HG03575 (cell line): ENCODE results near the gene CCR5.
"Not testable (repeated sequence)": the region's sequence is repeated elsewhere in the genome, so short reads cannot be mapped to it uniquely, and the experiment has no call there.

Experiments used
- ATAC-seq: cut with Tn5 transposase; IDR thresholded peaks from one replicate; pipeline ENCODE4 v1.9.1; 2021; ENCODE audit not compliant: unreplicated experiment, insufficient number of reproducible peaks, low FRiP score; ENCODE audit errors: extremely low read depth

The CCR5 gene

DNA sequence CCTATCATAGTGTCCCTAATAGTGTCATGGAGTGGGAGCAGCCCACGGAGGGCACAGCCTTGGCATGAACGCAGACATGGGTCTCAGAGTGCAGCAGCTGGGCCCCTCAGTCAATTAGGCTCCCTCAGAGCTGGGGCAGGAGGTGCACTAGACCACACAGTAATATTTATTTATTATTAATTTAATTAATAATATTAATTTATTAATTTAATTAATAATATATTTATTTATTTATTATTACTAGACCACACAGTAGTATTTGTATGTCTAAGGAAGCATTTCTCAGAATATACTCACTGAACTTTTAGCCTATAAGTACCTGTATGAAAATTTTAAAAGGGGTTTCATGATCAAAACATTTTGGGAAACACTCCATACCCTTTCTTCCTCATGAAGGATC lies 30.8 kb downstream of the CCR5 start:
- ATAC-seq = no peak

DNA sequence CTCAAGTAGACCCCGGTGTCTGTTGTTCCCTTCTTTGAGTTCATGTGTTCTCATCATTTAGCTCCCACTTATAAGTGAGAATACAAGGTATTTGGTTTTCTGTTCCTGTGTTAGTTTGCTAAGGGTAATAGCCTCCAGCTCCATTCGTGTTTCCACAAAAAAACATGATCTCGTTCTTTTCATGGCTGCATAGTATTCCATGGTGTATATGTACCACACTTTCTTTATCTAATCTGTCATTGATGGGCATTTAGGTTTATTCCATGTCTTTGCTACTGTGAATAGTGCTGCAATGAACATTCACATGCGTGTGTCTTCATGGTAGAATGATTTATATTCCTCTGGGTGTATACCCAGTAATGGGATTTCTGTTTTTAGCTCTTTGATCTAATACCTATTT lies 32.2 kb downstream of the CCR5 start:
- not testable (repeated sequence) for ATAC-seq

DNA sequence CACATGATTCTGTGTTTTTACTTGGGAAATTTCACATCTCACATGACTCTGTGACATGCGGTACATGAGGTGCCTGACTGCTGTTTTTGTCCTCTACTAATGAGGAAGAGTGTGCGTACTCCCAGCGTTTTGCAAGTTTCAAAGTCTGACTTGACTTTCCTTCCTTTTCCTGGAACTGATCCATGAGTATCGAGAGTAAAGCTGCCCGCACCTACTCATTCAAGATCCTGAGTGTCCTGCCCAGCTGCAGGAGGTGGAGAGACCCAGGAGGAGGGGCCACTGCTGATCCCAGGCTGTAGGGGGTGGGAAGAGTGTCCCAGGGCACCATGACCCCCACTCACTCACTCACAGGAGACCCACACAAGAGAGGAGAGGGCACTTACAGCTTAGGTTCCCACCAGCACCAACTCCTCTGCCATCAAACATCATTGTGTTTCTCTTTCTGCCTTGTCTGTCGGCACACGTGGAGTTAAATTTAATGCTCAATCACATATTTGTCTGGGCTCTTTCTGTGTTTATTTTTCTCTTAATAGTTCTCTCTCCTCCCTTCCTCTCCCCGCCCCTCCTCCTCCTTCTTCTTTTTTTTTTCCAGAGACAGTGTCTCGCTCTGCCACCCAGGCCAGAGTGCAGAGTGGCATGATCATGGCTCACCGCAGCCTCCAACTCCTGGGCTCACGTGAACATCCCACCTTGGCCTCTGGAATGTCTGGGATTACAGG lies 34.7 kb downstream of the CCR5 start:
- no peak for ATAC-seq

DNA sequence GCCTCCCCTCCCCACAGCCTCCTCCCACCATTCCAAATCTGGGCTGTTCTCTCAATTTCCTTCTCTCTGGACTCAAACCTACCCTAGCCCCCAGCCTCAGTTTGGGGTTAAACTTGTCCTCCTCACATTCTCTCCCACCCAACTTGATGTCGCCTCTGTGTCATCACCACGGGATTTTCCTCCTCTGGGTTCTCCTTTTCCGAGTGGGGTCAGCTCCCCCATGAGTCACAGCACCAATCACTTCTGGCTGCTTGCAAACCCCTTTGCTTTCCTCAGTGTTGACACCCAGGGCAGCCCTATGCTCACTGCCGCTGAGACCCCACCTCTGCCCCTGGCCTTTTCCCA lies 35.7 kb downstream of the CCR5 start:
- ATAC-seq = no peak

DNA sequence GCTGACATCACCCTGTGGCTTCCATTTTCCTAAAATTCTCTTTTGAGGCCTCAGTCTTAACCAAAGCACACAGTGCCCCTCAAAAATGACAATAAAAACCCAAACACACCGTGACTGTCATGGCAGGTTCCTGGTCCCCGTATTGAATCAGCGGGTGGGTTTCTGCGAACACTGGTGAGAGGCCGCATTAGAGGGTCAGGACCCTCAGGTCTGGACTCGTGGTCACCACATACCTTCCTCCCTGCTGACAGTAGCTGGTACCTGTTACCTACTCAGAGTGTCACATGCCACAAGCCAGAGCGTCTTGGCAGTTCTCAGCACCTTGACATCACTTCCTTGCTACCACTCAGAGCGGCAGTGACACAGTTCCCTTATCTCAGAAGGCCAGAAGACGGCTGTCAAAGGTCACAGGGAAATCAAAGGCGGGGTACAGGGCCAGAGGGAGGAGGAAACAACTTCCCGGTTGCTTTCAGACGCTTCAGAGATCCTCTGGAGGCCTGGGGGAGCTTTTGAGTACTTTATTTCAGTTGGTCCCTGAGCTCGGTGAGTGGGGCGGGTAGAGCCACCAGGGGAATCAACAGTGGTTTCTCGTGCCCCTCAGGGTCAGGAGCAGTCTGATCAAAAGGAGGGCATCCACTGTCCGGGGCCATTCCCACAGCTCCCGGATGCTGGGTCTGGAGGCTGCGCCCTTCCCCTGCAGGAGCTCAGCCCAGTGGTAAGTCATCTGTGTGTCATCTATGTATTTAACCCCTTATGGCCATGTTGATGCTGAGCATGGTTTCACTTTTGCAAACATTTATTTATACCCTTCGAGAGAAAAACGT lies 36.3 kb downstream of the CCR5 start, which contains the start of the genes CCR5AS and CCRL2:
CCR5AS (minus strand) TSS at position 279 of the 824 bp plus-strand sequence.
CCRL2 (plus strand) TSS at position 472 of the 824 bp plus-strand sequence. CDS start 821 bp downstream, outside the sequence.
- no peak for ATAC-seq

DNA sequence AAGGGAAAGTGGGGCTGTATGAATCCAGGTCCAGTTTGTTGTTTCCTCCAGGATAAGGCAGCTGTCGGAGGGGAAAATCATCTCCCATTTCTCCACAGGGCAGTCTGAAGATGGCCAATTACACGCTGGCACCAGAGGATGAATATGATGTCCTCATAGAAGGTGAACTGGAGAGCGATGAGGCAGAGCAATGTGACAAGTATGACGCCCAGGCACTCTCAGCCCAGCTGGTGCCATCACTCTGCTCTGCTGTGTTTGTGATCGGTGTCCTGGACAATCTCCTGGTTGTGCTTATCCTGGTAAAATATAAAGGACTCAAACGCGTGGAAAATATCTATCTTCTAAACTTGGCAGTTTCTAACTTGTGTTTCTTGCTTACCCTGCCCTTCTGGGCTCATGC lies 37.2 kb downstream of the CCR5 start:
- no peak for ATAC-seq

DNA sequence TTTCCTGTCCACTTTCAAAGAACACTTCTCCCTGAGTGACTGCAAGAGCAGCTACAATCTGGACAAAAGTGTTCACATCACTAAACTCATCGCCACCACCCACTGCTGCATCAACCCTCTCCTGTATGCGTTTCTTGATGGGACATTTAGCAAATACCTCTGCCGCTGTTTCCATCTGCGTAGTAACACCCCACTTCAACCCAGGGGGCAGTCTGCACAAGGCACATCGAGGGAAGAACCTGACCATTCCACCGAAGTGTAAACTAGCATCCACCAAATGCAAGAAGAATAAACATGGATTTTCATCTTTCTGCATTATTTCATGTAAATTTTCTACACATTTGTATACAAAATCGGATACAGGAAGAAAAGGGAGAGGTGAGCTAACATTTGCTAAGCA lies 38.1 kb downstream of the CCR5 start:
- ATAC-seq = no peak

DNA sequence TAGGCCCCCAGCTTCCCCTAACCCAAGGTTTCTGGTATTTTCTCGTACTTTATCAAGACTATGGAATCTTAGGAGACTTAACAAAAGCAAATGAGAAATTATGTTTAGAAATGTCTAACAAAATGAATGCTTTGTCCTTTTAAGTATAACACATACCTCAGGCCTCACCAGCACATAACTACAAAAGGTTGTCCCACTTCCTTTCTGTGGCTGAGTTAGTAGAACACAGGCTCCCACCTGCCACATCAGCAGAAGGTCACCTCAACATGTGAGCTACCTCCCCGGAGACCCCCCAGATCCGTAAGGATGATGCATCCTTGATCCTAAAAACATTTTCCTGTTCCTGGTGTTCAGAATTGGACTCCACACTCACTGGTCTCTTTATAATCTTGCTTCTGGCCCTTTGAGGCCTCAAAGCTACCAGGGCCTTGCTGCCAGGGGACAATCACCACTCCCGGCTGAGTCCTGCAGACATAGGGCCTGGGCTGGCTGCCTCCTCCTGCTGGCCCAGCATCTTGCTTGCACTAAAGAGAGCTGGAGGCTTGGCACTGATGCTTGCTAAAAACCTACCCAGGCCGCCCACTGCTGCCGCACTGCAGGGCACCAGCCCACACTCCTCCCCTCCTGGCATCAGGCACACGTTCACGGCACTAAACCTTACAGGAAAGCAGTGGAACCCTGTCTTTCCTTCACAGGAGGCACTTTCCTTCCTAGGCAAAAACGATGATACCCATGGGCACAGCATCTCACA lies 39.2 kb downstream of the CCR5 start:
- ATAC-seq = no peak

DNA sequence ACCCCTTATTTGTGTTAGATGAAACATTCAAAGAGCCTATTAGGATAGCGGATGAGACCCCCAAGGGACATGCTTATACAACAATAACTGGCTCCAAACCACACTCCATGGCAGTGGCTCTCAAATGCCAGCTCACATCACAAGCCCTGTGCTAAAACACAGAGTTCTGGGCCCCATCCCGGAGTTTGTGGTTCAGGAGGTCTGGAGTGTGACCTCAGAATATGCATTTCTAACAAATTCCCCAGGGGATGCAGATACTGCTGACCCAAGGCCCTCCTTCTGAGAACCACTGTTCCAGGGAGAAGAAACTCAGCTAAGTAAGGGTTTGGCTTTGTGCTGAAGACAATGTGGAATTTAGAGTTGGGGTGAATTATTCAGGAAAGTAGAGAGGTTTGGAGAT lies 39.9 kb downstream of the CCR5 start:
- ATAC-seq = no peak

DNA sequence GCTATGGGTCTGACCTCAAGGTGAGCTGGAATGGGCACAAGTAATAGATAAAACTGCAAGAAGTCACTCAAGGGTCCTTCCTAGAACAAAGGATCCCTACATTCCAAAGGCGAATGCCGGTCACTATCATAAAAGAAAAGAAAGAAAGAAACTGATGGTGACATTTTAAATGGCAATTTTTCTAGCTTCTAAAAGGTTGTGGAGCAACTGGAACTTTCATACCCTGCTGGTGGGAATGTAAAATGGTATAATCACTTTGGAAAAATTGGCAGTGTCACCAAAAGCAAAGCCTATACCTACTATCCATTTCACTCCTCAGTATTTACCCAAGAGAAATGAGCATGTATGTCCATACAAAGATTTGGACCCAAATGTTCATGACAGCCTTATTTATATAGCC lies 40.5 kb downstream of the CCR5 start:
- no peak for ATAC-seq

DNA sequence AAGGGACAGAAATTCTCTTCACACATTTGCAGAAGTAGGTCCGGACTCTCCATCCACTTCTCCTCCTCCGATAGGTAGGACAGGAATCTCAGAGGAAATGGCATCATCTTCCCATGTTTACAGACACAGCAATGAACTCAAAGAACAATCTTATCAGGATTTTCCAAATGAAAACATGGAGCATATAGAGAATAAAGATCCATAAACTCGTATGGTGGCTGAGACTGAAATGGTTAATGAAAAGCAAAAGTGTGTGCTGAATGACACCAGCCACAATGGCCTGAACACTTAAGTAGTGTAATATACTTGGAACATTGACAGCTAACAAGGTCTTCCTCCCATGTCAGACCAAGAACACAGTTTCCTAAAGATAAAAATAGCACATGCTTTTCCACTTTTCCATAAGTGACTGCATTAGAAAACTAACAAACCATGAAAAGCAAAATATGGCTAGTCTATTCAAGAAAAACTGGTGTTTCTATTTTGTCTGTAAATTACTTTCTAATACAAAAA lies 42.1 kb downstream of the CCR5 start:
- no peak for ATAC-seq

DNA sequence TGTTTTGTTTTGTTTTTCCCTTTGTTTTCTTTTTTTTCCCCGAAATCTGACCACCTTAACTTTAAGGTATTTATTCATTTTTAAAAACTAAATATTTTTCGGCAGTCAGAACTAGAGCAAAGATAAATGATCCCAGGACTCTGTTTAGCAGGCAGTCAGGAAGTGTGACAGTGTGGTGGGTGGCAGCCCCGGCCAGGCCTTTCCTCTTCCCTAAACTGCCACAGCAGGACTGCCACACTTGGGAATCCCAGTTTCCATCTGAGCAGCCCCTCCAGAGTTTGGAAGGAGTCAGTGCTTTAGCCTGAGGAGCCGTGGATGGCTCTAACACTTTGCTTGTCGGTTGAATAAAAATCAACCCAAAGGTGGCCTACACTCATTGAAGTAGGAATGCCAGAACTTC lies 43.2 kb downstream of the CCR5 start:
- ATAC-seq = no peak

DNA sequence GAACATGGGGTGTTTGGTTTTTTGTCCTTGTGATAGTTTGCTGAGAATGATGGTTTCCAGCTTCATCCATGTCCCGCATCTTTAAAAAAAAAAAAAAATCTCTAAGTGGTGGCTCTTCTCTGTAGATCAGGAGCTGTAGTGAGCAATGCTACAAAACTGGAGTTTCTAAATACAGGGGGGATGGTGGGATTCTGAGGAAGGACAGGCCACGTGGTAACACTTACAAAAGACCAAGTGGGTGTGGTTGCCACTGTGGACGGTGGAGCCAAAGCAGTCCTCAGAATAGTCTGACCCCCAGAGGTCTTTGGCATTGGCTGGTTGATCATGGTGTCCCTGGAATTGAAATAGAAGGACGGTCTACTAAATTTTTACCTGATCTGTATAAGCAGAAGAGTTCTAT lies 44.0 kb downstream of the CCR5 start:
- no peak for ATAC-seq

DNA sequence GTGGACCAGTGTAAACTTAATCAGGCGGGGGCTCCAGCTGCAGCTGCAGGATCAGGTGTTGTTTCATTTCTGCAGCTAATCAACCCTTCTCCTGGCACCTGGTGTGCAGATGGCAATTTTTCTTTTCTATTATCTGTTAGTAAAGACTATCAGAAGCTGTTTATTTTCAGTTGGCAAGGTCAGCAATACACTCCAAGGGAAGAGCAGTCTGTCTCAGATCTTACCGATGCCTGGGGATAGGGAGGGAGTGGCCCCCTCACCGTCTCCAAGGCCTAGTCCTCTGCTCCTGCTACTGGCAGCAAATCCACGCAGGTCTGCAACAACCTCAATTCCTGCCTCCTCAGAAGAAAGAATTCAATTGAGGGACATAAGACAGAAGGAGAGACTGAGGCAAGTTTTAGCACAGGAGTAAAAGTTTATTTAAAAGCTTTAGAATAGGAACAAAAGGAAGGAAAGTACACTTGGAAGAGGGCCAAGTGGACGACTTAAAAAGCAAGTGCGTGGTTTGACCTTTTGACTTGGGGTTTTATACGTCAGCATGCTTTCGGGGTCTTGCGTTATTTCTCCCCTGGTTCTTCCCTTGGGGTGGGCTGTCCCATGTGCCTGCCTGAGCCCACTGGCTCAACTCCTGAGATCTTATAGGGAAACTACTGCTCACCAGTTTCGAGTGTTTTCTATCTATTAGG lies 45.5 kb downstream of the CCR5 start:
- no peak for ATAC-seq

DNA sequence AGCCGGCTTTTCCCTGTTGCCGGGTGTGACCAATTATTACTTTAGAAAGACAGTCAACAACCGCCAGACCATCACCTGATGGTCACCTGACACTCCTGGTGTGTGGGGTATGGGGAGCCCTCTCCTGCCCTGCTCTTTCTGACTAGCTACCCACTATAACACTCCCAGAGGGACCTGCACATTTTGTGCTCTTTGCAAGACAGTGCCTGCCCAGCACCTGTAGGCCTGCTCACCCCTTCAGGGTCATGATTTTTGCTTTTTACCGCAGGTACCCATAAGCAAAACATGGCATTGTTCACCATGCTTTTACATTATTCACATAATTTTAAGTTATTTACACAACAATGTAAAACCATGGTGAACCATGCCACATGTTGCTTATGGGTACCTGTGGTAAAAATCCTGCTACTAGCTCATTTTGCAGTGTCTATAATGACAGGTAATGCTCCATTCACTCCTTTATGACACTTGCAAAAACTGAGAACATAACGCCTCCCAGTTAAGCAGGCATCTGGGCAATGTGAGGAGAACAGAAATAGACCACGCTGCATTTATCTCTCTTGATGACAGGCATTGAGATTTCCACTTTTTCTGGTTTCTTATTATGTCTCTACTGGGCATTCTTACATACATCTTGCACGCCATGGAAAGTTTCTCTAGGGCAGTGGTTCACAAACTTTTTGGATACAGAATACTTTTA lies 46.2 kb downstream of the CCR5 start:
- ATAC-seq = no peak

DNA sequence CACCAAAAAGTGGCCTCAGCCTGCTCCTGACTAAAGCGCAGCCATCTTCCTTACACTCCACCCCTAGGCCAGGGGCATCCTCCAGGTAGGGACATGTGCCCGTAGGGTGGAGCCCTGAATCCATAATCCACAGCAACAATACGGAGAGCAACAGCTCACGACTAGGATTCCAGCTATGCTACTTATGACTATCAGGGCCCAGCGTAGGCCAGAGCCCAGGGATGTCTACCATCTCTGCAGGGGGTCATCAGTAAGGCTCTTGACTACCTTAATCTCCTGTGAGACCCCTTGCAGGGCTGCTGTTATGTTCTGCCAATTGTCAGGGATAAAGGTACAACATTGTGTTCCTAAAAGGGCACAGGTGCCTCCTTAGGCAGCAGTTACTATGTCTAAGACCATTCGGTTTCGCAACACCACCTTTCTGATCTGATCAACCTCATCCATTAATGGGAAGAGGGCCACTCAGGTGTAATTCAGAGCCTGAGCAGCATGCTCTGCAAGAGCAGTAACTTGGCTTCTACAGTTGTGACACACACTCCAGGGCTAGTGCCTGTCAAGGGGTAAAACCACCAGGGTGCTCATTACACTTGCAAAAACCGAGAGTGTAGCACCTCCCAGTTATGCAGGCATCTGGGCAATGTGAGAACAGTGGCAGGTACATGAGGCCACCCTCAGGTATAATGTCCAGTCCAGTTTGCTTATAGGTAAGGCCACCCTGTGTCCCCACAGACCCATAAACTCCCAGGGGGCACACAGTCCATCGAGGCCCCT lies 47.3 kb downstream of the CCR5 start:
- no peak for ATAC-seq

DNA sequence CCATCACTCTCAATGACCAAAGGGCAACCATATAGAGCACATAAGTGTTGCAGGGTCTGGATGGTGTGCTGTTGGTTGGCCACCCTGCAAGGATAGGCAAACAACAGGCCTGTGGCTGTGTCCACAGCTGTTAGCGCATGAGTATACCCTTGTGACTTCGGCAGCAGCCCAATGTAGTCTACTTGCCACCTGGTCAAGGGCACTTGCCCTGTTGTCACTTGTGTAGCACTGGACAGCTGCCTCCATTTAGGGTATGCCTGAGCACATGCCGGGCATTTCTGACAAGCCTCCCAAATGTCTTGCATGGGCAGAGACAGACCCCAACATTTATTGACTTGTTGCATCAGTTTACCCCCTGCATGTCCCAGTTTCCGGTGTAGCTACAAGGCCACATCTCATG lies 49.1 kb downstream of the CCR5 start:
- no peak for ATAC-seq

DNA sequence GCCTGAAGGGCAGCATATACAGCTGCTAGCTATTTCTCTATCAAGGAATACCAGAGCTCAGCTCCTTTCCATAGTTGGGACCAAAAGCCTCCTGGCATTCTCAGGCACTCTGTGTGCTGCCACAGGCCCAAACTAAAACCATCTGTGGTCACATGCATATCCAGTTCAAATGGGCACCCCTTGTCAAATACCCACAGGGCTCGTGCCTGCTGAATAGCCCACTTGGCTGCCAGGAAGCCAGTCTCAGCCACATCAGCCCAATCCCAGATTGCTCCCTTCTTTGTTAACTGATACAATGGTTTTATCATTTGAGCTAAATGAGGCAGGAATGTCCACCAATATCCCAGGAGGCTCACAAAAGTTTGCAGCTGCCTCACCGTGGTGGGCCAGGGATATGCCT lies 50.2 kb downstream of the CCR5 start:
- ATAC-seq = no peak
